ENCODE results near the gene PDXK.
"Not testable (repeated sequence)": the region's sequence is repeated elsewhere in the genome, so short reads cannot be mapped to it uniquely, and the experiment has no call there.

DNA sequence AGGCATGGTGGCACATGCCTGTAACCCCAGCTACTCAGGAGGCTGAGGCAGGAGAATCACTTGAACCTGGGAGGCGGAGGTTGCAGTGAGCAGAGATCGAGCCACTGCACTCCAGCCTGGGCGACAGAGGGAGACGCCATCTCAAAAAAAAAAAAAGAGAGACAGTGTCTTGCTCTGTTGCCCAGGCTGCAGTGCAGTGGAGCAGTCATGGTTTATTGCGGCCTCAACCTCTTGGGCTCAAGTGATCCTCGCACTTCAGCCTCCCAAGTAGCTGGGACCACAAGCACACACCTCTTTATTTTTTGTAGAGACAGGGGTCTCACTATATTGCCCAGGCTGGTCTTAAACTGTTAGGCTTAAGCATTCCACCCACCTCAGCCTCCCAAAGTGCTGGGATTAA lies 38.5 kb upstream of the PDXK start:
- TF ChIP-seq, protein P1, sequence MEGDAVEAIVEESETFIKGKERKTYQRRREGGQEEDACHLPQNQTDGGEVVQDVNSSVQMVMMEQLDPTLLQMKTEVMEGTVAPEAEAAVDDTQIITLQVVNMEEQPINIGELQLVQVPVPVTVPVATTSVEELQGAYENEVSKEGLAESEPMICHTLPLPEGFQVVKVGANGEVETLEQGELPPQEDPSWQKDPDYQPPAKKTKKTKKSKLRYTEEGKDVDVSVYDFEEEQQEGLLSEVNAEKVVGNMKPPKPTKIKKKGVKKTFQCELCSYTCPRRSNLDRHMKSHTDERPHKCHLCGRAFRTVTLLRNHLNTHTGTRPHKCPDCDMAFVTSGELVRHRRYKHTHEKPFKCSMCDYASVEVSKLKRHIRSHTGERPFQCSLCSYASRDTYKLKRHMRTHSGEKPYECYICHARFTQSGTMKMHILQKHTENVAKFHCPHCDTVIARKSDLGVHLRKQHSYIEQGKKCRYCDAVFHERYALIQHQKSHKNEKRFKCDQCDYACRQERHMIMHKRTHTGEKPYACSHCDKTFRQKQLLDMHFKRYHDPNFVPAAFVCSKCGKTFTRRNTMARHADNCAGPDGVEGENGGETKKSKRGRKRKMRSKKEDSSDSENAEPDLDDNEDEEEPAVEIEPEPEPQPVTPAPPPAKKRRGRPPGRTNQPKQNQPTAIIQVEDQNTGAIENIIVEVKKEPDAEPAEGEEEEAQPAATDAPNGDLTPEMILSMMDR (IDR thresholded peaks at IDR 0.05): not testable (repeated sequence)
- TF ChIP-seq POLR2AphosphoS5 (IDR thresholded peaks at IDR 0.05): not testable (repeated sequence)
